Occipital lobe (tissue), 2 donors: ENCODE data around the gene CLIP1. TPM values are rescaled to one million over a fixed set of nuclear protein-coding genes. Genes with fewer than 3 reads are reported as not detected.
"Not testable (repeated sequence)": the region's sequence is repeated elsewhere in the genome, so short reads cannot be mapped to it uniquely, and the experiment has no call there.

Experiments used
- DNase-seq: peaks from one replicate; lab custom pipeline; 2025; lab: John Stamatoyannopoulos, UW
- total RNA-seq: library from RNA; depleted of rRNA; stranded (reverse); fragments of >200 nt; gene quantifications from one replicate; pipeline ENCODE4 v1.2.3, GENCODE V29; 2014

The CLIP1 gene
- total RNA-seq, 1 donor from 2014 or later: 73.5 TPM

GRCh38 chr12:122312926-122313325 lies 109.5 kb downstream of the CLIP1 start:
- no peak for DNase-seq

GRCh38 chr12:122311696-122312095 lies 110.8 kb downstream of the CLIP1 start:
- DNase-seq: no peak

- no peak for DNase-seq
Observed at GRCh38 chr12:122310626-122311333, 111.7 kb downstream of the CLIP1 start.

- DNase-seq: peak; percentile 34
Observed at GRCh38 chr12:122309564-122310121, 112.8 kb downstream of the CLIP1 start.

- DNase-seq: no peak
Observed at GRCh38 chr12:122308811-122309210, 113.7 kb downstream of the CLIP1 start.

GRCh38 chr12:122306407-122306806 lies 116.1 kb downstream of the CLIP1 start:
- DNase-seq: no peak

GRCh38 chr12:122304924-122305323 lies 117.5 kb downstream of the CLIP1 start:
- DNase-seq: no peak

GRCh38 chr12:122303068-122303467 lies 119.4 kb downstream of the CLIP1 start:
- no peak for DNase-seq

- DNase-seq: no peak
Observed at GRCh38 chr12:122298071-122298748, 124.3 kb downstream of the CLIP1 start.

- DNase-seq: peak; percentile 30
Observed at GRCh38 chr12:122297494-122297893, 125.0 kb downstream of the CLIP1 start.

- DNase-seq: no peak
Observed at GRCh38 chr12:122295877-122296276, 126.6 kb downstream of the CLIP1 start.

- DNase-seq: no peak
Observed at GRCh38 chr12:122293081-122293480, 129.4 kb downstream of the CLIP1 start.

- no peak for DNase-seq
Observed at GRCh38 chr12:122291431-122291830, 131.0 kb downstream of the CLIP1 start.

GRCh38 chr12:122283680-122284079 lies 138.8 kb downstream of the CLIP1 start:
- DNase-seq: no peak

GRCh38 chr12:122282061-122282460 lies 140.4 kb downstream of the CLIP1 start:
- no peak for DNase-seq

- no peak for DNase-seq
Observed at GRCh38 chr12:122276242-122276641, 146.2 kb downstream of the CLIP1 start.

- DNase-seq: no peak
Observed at GRCh38 chr12:122275459-122275858, 147.0 kb downstream of the CLIP1 start.

GRCh38 chr12:122266230-122266901 lies 156.1 kb downstream of the CLIP1 start, which contains the start of gene VPS33A:
VPS33A (minus strand) TSS chr12:122266494; CDS start chr12:122266408, 86 bp downstream.
- DNase-seq: peak; percentile 92

GRCh38 chr12:122265886-122266229 lies 156.6 kb downstream of the CLIP1 start:
- DNase-seq: peak; percentile 71

- DNase-seq: no peak
Observed at GRCh38 chr12:122265476-122265875, 157.0 kb downstream of the CLIP1 start.

GRCh38 chr12:122260735-122261134 lies 161.7 kb downstream of the CLIP1 start:
- DNase-seq: not testable (repeated sequence)

GRCh38 chr12:122258939-122259338 lies 163.5 kb downstream of the CLIP1 start:
- not testable (repeated sequence) for DNase-seq
